ENCODE results near the gene BMP7. TPM values are rescaled to one million over a fixed set of nuclear protein-coding genes. Genes with fewer than 3 reads are reported as not detected.

The BMP7 gene
- total RNA-seq, 1 donor from 2014 or later, result 0.21 TPM

DNA sequence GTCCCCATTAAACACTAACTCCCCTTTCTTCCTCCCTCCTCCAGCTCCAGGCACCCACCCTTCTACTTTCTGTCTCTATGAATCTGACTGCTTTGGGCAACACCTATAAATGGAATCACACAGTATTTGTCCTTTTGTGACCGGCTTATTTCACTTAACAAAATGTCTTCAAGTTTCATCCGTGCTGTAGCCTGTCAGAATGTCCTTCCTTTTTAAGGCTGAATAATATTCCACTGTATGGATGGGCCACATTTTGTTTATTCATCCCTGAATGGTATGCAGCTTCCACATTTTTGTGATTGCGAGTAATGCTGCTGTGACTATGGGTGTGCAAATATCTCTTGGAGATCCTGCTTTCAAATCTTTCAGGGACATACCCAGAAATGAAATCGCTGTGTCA, 28.4 kb downstream of the BMP7 start:
- H3K4me3 Mint-ChIP-seq, result no peak overlapping the region
- DNase-seq (ENCODE audit: low spot score), result no peak
- intact Hi-C loops (cut with micrococcal nuclease), result no loop called here
- no peak overlapping the region for H3K27ac Mint-ChIP-seq
- H3K4me1 Mint-ChIP-seq (ENCODE audit: low read depth), result no peaks in the 10 kb centered on the region
- H3K27me3 Mint-ChIP-seq (ENCODE audit: insufficient read depth), result peaks cover 23% of the 10 kb centered on the region
- no peaks in the 10 kb centered on the region for H3K9me3 Mint-ChIP-seq
- no peaks in the 10 kb centered on the region for H3K36me3 Mint-ChIP-seq (ENCODE audit: low read depth)

DNA sequence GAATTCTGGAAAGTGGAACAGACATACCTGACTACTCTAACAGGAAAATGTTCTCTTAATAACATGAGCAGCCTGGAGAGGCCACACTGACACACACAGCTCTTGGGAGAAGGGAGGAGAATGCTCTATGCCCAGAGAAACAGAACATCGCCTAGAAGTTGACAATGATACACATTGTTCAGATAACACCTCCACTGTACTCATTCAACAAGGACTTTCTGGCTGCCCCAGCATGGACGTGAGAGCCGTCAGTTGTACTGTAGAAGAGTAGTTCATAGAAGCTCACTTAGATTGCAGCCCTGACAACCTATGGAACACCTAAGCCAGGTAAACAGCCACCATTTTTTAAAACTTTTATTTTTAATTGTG, 28.9 kb downstream of the BMP7 start:
- Mint-ChIP-seq H3K27me3 (ENCODE audit: insufficient read depth) (peaks cover 24% of the 10 kb centered on the region), H3K4me1 (ENCODE audit: low read depth) (no peaks in the 10 kb centered on the region), H3K9me3 (no peaks in the 10 kb centered on the region), H3K36me3 (ENCODE audit: low read depth) (no peaks in the 10 kb centered on the region), H3K4me3 (no peak overlapping the region), H3K27ac (no peak overlapping the region)
- intact Hi-C loops (cut with micrococcal nuclease), result no loop called here
- DNase-seq (ENCODE audit: low spot score), result no peak

DNA sequence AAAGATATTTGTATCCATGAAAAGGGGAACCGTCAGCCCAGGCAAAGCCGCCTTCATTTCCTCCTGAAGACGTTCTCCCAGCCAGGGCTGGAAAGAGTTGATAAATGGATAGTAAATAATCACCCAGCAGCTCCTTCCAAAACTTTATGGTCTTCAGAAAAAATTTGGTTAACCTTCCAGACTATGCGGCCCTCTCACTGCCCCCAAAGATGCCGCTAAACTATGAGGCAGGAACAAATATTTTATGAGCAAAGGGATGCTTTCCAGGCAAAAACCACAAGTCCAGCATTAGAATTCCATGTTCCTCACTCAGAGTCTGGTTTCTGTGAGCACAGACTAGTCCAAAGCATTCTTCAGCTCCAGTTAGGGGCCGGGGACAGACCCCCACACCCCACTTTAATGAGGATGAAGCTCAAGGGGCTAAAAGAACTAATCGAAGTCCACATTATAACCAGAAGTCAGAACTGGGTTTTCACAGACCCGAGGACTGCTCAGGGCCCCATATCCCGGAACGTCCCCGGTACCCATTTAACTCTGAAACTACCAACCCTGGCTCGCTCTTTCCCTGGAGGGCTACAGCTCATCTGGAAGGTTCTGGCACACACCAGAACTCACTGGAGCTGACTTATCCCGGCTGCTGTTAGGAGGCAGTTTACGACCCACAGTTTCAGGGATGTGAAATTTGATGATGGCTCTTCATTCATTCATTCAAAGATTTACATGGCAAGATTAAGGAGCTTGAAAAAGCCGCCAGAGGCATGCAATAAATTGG, 29.4 kb downstream of the BMP7 start:
- H3K27me3 Mint-ChIP-seq (ENCODE audit: insufficient read depth), result peaks cover 26% of the 10 kb centered on the region
- H3K27ac Mint-ChIP-seq, result no peak overlapping the region
- no peaks in the 10 kb centered on the region for H3K9me3 Mint-ChIP-seq
- intact Hi-C loops (cut with micrococcal nuclease), result no loop called here
- no peaks in the 10 kb centered on the region for H3K4me1 Mint-ChIP-seq (ENCODE audit: low read depth)
- no peak overlapping the region for H3K4me3 Mint-ChIP-seq
- no peak for DNase-seq (ENCODE audit: low spot score)
- no peaks in the 10 kb centered on the region for H3K36me3 Mint-ChIP-seq (ENCODE audit: low read depth)

DNA sequence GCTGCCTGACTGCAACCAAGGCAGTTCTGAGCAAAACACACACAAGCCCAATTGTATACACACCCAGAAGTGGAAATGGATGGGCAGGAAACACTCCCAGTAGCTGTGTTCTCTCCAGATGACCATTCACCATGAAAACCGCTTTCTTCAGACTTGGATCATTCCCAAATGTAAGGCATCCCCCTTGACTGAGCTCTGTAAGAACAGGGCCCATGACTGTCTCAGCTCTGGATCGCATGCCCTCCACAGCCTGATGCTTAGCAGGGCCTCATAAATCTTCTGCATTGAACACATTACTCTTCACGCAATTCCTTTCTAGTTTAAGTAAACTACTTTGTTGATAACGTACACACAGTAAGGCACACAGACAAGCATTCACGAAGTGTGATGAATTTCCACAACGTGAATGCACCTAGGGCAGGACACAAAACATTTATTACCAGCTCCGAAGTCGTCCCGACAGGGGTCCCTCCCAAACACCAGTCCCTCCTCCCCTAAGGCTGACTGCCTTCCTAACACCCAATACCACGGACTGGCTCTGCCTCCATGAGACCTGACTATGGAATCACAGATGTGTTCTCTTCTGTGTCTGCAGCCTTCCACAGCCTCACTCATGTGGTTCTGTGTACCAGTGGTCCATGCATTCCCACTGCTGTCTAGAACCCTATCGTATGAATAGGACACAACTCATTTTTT, 31.7 kb downstream of the BMP7 start:
- Mint-ChIP-seq H3K27me3 (ENCODE audit: insufficient read depth) (peaks cover 26% of the 10 kb centered on the region), H3K9me3 (no peaks in the 10 kb centered on the region), H3K4me1 (ENCODE audit: low read depth) (no peaks in the 10 kb centered on the region), H3K4me3 (no peak overlapping the region), H3K36me3 (ENCODE audit: low read depth) (no peaks in the 10 kb centered on the region), H3K27ac (no peak overlapping the region)
- DNase-seq (ENCODE audit: low spot score), result no peak
- intact Hi-C loops (cut with micrococcal nuclease), result no loop called here

DNA sequence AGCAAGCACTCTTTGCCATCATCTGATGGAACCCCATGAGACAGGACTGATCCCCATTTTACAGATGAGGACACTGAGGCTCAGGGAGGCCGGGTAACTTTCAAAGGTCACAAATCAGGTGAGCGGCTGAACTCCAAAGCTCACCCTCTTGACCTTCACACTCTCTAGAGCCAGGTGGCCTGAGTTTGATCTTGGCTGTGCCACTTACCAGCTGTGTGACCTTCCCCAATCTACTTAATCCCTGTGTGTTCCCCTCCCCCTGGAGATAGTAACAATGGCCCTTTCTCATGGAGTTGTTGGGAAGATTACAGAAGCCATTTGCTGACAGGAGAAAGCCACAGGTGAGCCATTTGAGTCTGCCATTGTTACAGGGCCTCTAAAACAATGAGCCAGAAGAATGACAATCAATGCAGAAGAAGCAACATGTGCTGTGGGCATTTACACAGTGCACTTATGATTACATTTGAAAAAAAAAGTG, 34.5 kb downstream of the BMP7 start:
- H3K36me3 Mint-ChIP-seq (ENCODE audit: low read depth), result no peaks in the 10 kb centered on the region
- intact Hi-C loops (cut with micrococcal nuclease), result no loop called here
- no peak overlapping the region for H3K27ac Mint-ChIP-seq
- no peak overlapping the region for H3K4me3 Mint-ChIP-seq
- H3K4me1 Mint-ChIP-seq (ENCODE audit: low read depth), result no peaks in the 10 kb centered on the region
- no peaks in the 10 kb centered on the region for H3K9me3 Mint-ChIP-seq
- no peak for DNase-seq (ENCODE audit: low spot score)
- peaks cover 17% of the 10 kb centered on the region for H3K27me3 Mint-ChIP-seq (ENCODE audit: insufficient read depth)

DNA sequence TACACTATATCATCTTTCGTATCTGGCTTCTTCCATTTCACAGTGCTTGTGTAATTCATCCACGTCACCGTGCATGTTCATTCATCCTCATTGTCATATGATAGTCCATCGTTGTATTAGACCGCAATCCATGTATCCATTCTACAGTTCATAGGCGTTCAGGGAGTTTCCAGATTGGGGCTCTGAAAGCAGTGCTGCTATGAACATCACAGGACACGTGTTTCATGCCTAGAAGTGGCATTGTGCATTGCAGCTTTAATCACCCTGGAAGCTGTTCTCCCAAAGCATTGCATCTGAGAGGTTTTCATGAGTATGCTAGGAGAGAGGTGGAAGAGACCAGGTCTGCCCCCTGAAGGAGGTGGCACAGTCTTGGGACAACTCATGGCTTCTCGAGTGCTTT, 35.3 kb downstream of the BMP7 start:
- no peaks in the 10 kb centered on the region for H3K4me1 Mint-ChIP-seq (ENCODE audit: low read depth)
- H3K9me3 Mint-ChIP-seq, result no peaks in the 10 kb centered on the region
- peaks cover 13% of the 10 kb centered on the region for H3K27me3 Mint-ChIP-seq (ENCODE audit: insufficient read depth)
- DNase-seq (ENCODE audit: low spot score), result no peak
- H3K36me3 Mint-ChIP-seq (ENCODE audit: low read depth), result no peaks in the 10 kb centered on the region
- intact Hi-C loops (cut with micrococcal nuclease), result no loop called here
- H3K27ac Mint-ChIP-seq, result no peak overlapping the region
- no peak overlapping the region for H3K4me3 Mint-ChIP-seq

DNA sequence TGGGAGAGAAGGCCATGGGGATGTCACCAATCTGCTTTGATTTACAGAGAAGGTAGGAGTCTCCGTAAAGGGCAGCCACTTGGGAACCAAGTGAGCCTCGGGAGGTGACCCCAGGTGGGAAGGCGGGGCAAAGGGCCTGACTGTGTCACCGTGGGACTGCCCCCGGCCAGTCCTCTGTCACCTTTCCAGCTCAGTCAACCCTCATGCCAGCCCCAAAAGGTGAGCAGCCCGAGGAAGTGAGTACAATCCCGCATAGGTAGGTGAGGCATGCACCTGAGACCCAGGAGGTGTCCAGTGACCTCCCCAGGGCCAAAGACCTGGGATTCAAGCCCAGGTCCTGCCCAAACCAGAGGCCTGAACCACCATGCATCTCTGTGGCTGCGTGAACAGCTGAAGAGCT, 36.2 kb downstream of the BMP7 start:
- Mint-ChIP-seq H3K4me1 (ENCODE audit: low read depth) (no peaks in the 10 kb centered on the region), H3K4me3 (no peak overlapping the region), H3K27me3 (ENCODE audit: insufficient read depth) (peaks cover 11% of the 10 kb centered on the region), H3K9me3 (no peaks in the 10 kb centered on the region), H3K36me3 (ENCODE audit: low read depth) (no peaks in the 10 kb centered on the region), H3K27ac (no peak overlapping the region)
- intact Hi-C loops (cut with micrococcal nuclease), result no loop called here
- no peak for DNase-seq (ENCODE audit: low spot score)

DNA sequence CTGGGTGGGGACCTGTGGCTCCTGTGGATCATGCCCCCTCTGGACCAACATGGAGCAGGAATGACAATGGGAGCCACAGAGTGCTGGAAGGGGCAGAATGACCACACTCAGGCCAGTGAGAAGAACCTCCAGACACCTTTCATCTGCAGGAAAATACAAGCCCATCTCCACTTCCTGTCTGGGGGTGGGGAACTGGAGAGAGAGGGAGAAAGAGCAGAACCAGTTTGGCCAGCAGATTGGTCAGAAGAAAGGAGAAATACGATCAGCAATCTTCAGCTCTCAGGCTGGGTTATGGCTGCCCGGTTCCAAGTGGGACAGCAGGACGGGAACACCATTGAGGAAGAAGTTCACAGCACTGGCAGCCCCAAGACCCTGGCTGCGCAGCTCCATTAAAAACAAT, 37.0 kb downstream of the BMP7 start:
- no peak for DNase-seq (ENCODE audit: low spot score)
- H3K4me1 Mint-ChIP-seq (ENCODE audit: low read depth), result no peaks in the 10 kb centered on the region
- no peaks in the 10 kb centered on the region for H3K9me3 Mint-ChIP-seq
- peaks cover 8% of the 10 kb centered on the region for H3K27me3 Mint-ChIP-seq (ENCODE audit: insufficient read depth)
- H3K27ac Mint-ChIP-seq, result no peak overlapping the region
- H3K4me3 Mint-ChIP-seq, result no peak overlapping the region
- intact Hi-C loops (cut with micrococcal nuclease), result no loop called here
- no peaks in the 10 kb centered on the region for H3K36me3 Mint-ChIP-seq (ENCODE audit: low read depth)

DNA sequence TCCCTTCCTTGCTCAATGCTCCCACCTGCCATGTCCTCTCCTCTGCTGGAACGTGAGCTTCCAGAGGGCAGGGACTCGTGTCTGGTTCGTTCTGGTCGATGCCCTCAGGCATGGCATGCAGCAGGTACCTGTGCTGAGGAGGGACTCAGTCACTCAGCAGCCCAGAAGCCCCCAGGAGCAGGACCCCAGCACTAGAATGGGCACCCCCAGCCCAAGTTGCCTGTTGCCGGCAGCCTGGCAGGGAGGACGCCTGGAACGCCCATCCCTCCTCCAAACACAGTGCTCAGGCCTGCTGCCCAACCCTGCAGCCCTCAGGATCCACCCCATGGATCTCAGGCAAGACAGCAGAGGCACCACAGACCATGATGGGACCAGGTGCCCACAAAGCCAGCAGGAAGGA, 40.6 kb downstream of the BMP7 start:
- DNase-seq (ENCODE audit: low spot score), result no peak
- Mint-ChIP-seq H3K27me3 (ENCODE audit: insufficient read depth) (no peaks in the 10 kb centered on the region), H3K4me3 (no peak overlapping the region), H3K27ac (no peak overlapping the region), H3K9me3 (no peaks in the 10 kb centered on the region), H3K4me1 (ENCODE audit: low read depth) (no peaks in the 10 kb centered on the region), H3K36me3 (ENCODE audit: low read depth) (no peaks in the 10 kb centered on the region)
- intact Hi-C loops (cut with micrococcal nuclease), result no loop called here

DNA sequence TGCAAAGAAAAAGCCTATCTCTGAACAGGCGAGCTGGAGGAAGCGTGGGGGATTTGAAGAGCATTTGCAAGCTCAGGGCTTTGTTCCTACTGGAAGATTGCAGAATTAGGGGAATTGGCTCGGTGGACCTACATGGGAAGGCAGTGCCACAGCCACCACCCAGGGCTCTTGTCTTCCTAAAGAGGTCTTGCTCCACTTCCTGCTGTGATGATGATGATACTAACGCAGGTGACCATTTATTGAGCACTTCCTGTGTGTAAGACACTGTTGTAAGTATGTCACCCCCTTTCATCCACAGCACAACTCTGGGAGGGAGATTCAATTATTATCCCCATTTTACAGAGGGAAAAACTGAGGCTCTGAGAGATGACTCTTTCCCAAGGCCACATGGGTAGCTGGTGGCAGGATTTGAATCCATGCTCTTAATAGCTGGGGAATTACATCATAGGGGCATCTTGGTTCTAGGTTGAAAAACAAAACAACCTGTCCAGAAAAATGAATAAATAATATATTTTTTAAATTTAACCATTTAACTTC, 41.2 kb downstream of the BMP7 start:
- intact Hi-C loops (cut with micrococcal nuclease), result no loop called here
- no peaks in the 10 kb centered on the region for H3K9me3 Mint-ChIP-seq
- no peaks in the 10 kb centered on the region for H3K4me1 Mint-ChIP-seq (ENCODE audit: low read depth)
- no peak overlapping the region for H3K27ac Mint-ChIP-seq
- no peak for DNase-seq (ENCODE audit: low spot score)
- no peaks in the 10 kb centered on the region for H3K27me3 Mint-ChIP-seq (ENCODE audit: insufficient read depth)
- no peaks in the 10 kb centered on the region for H3K36me3 Mint-ChIP-seq (ENCODE audit: low read depth)
- H3K4me3 Mint-ChIP-seq, result no peak overlapping the region

DNA sequence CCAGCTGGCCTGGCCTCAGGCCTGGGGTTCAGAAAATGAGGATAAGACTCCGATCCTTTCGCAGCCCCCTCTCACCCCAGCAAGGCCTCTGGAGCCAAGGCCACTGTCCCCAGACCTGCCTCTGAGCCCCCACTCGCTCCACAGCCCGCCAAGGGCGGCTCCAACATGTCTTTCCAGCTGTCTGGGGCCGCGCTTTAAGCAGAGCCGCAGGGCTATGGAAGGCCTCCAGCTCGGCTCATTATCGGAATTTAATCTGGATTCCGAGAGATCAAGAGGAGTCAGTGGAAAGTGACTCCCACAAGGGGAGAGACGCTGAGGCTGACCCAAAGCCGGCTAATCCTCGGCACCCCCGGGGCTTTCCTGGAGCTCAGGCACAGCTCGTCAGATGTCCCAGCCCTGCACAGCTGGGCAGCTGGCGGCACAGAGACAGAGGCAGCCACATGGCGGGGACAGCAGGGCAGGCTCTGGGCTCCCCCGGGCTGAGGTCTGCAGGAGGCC, 41.8 kb downstream of the BMP7 start:
- H3K36me3 Mint-ChIP-seq (ENCODE audit: low read depth), result no peaks in the 10 kb centered on the region
- no peaks in the 10 kb centered on the region for H3K9me3 Mint-ChIP-seq
- intact Hi-C loops (cut with micrococcal nuclease), result no loop called here
- no peak overlapping the region for H3K27ac Mint-ChIP-seq
- H3K4me1 Mint-ChIP-seq (ENCODE audit: low read depth), result no peaks in the 10 kb centered on the region
- no peaks in the 10 kb centered on the region for H3K27me3 Mint-ChIP-seq (ENCODE audit: insufficient read depth)
- H3K4me3 Mint-ChIP-seq, result no peak overlapping the region
- no peak for DNase-seq (ENCODE audit: low spot score)

DNA sequence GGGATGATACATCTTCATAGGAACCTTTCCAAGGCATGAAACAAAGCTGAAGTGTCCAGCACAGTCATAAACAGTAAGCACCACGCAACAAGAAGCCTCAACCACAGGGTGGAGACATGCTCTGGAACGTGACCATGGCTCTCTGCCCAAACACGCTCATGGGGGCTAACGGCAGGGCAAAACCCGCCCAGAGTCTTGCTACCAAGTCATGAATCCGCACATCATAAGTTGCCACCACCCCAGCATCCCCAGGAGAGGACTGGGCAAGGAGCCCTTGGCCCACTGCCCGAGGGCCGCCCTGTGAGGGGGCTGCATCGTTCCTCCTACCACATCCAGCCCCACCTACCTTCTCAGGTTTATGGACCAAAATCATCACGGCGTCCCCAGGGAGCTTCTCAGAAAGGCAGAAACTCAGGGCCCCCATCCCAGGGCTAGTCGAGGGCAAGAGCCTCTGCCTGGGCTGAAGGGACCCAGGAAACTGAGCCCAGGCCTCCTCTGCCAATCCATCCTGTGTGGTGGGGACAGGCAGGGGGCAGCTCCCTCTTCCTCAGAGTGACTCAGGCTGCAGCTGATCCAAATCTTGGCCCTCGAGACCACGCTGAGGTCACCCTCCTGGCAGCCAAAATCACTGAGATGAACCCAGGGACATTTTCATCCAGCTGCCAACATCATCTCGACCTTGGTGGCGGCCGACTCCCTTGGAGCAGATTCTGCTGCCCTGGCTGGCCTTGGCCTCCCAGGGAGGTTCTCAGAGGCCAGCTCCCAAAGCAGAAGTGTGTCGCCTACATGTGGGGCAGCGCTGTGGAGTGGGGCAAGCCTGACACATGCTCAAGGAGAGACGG, 42.6 kb downstream of the BMP7 start:
- intact Hi-C loops (cut with micrococcal nuclease), result loop anchor here (1.0 kb wide), 1 partner anchor 122 kb away; no protein-coding TSS in a partner anchor
- H3K4me3 Mint-ChIP-seq, result no peak overlapping the region
- no peaks in the 10 kb centered on the region for H3K27me3 Mint-ChIP-seq (ENCODE audit: insufficient read depth)
- no peak overlapping the region for H3K27ac Mint-ChIP-seq
- H3K9me3 Mint-ChIP-seq, result no peaks in the 10 kb centered on the region
- no peaks in the 10 kb centered on the region for H3K36me3 Mint-ChIP-seq (ENCODE audit: low read depth)
- no peak for DNase-seq (ENCODE audit: low spot score)
- H3K4me1 Mint-ChIP-seq (ENCODE audit: low read depth), result no peaks in the 10 kb centered on the region

DNA sequence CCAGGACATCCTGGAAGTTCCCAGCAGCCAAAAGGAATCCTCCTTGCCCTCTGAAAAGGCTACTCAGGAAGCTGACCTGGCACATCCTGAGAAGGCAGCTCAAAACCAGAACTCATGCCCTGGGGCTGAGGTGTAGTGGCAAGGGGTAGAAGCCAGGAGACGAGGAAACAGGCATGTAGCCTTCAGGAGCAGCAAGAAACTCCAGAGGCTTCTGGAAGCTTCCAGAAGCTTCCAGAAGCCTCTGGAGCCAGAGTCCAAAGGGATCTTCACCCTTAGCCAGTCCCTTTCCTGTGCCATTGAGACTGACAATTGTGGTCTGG, 43.9 kb downstream of the BMP7 start:
- no peaks in the 10 kb centered on the region for H3K36me3 Mint-ChIP-seq (ENCODE audit: low read depth)
- no peak overlapping the region for H3K27ac Mint-ChIP-seq
- no peak for DNase-seq (ENCODE audit: low spot score)
- H3K4me1 Mint-ChIP-seq (ENCODE audit: low read depth), result no peaks in the 10 kb centered on the region
- H3K27me3 Mint-ChIP-seq (ENCODE audit: insufficient read depth), result no peaks in the 10 kb centered on the region
- intact Hi-C loops (cut with micrococcal nuclease), result no loop called here
- no peak overlapping the region for H3K4me3 Mint-ChIP-seq
- no peaks in the 10 kb centered on the region for H3K9me3 Mint-ChIP-seq
